Measurements from ENCODE around the gene GPR33.

GPR33 gene

DNA sequence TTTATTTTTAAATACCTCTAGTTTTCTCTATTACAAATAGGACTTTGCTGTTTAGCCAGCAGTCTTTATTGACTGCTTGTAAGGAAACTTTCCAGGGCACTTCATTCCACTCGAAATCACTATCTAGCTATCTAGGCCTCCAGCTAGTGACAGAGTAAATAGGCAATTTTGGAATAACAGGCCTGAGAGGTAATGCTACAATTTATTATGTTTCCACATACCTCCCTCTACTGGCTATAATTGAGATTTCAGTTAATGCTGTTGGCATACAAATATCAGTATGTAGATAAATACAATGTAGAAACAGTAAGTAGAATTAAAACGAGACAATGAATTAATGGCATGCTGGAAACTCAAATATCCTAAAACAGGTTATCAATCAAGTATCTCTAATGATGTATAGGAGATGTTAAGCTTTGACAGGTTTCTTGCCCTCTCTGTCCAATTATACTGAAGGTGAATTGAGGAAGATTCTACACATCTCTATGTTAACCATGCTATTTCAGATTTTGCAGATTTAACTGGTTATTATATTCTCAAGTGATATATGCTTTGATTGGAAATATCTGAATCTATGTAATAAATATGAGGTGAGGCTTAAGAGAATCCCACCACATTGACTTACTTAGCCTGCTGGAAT lies 37.7 kb downstream of the GPR33 start:
- no peaks in the 10 kb centered on the region for H3K9me3 ChIP-seq (ENCODE audit: insufficient read depth, low read depth, low read length)
- no peak overlapping the region for H3K9ac ChIP-seq (ENCODE audit: low read depth, low read length, poor library complexity, severe bottlenecking)
- no peaks in the 10 kb centered on the region for H3F3A ChIP-seq (ENCODE audit: low read depth)
- H3K4me1 ChIP-seq (ENCODE audit: insufficient read depth, low read length, poor library complexity, severe bottlenecking) = peaks cover 11% of the 10 kb centered on the region
- H3K27me3 ChIP-seq (ENCODE audit: insufficient read depth, low read length, poor library complexity, severe bottlenecking) = no peaks in the 10 kb centered on the region
- H3K79me2 ChIP-seq (ENCODE audit: insufficient read depth, low read length) = no peaks in the 10 kb centered on the region
- H2AFZ ChIP-seq (ENCODE audit: low read length) = no peak overlapping the region
- no peak overlapping the region for H3K4me3 ChIP-seq (ENCODE audit: low read length, poor library complexity, severe bottlenecking)
- H3K9me2 ChIP-seq (replicated peaks; ENCODE audit: low read depth, low read length) = no peaks in the 10 kb centered on the region
- no peak overlapping the region for H3K4me2 ChIP-seq (ENCODE audit: low read depth, low read length, poor library complexity, severe bottlenecking)
- TF ChIP-seq, protein P1, sequence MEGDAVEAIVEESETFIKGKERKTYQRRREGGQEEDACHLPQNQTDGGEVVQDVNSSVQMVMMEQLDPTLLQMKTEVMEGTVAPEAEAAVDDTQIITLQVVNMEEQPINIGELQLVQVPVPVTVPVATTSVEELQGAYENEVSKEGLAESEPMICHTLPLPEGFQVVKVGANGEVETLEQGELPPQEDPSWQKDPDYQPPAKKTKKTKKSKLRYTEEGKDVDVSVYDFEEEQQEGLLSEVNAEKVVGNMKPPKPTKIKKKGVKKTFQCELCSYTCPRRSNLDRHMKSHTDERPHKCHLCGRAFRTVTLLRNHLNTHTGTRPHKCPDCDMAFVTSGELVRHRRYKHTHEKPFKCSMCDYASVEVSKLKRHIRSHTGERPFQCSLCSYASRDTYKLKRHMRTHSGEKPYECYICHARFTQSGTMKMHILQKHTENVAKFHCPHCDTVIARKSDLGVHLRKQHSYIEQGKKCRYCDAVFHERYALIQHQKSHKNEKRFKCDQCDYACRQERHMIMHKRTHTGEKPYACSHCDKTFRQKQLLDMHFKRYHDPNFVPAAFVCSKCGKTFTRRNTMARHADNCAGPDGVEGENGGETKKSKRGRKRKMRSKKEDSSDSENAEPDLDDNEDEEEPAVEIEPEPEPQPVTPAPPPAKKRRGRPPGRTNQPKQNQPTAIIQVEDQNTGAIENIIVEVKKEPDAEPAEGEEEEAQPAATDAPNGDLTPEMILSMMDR (conservative IDR thresholded peaks at IDR 0.05; ENCODE audit: low read length) = peak; percentile 80
- TF ChIP-seq EZH2phosphoT487 (IDR thresholded peaks at IDR 0.05; ENCODE audit: borderline replicate concordance) = no peak
- no peaks in the 10 kb centered on the region for H4K20me1 ChIP-seq (ENCODE audit: insufficient read depth, low read length, poor library complexity, severe bottlenecking)
- H3K36me3 ChIP-seq (ENCODE audit: insufficient read depth, low read length) = no peaks in the 10 kb centered on the region

DNA sequence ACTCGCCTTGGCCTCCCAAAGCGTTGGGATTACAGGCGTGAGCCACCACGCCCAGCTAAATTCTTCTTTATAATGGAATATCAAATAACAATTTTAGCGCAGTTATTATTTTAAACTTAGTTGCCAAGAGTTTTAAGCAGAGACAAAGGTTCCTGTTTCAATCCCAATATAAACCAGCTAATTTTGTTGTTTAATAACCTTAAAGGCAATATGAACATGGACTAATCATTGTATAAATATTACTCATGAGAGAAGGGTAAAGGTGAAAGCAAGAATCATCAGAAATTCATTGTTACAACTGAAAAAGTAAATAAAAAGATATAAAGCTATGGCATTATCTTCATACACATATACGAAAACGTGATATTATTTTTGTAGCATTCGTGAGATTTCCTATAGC lies 38.7 kb downstream of the GPR33 start:
- H3K79me2 ChIP-seq (ENCODE audit: insufficient read depth, low read length) = no peaks in the 10 kb centered on the region
- H3K36me3 ChIP-seq (ENCODE audit: insufficient read depth, low read length) = no peaks in the 10 kb centered on the region
- H3K9me3 ChIP-seq (ENCODE audit: insufficient read depth, low read depth, low read length) = no peaks in the 10 kb centered on the region
- H3K4me2 ChIP-seq (ENCODE audit: low read depth, low read length, poor library complexity, severe bottlenecking) = no peak overlapping the region
- peaks cover 4% of the 10 kb centered on the region for H3K4me1 ChIP-seq (ENCODE audit: insufficient read depth, low read length, poor library complexity, severe bottlenecking)
- no peaks in the 10 kb centered on the region for H3K27me3 ChIP-seq (ENCODE audit: insufficient read depth, low read length, poor library complexity, severe bottlenecking)
- no peak overlapping the region for H3K4me3 ChIP-seq (ENCODE audit: low read length, poor library complexity, severe bottlenecking)
- H3F3A ChIP-seq (ENCODE audit: low read depth) = no peaks in the 10 kb centered on the region
- no peaks in the 10 kb centered on the region for H4K20me1 ChIP-seq (ENCODE audit: insufficient read depth, low read length, poor library complexity, severe bottlenecking)
- H2AFZ ChIP-seq (ENCODE audit: low read length) = no peak overlapping the region
- no peaks in the 10 kb centered on the region for H3K9me2 ChIP-seq (replicated peaks; ENCODE audit: low read depth, low read length)
- no peak overlapping the region for H3K9ac ChIP-seq (ENCODE audit: low read depth, low read length, poor library complexity, severe bottlenecking)
- no peak for TF ChIP-seq EZH2phosphoT487 (IDR thresholded peaks at IDR 0.05; ENCODE audit: borderline replicate concordance)
- TF ChIP-seq, protein P1 (conservative IDR thresholded peaks at IDR 0.05; ENCODE audit: low read length) = no peak

DNA sequence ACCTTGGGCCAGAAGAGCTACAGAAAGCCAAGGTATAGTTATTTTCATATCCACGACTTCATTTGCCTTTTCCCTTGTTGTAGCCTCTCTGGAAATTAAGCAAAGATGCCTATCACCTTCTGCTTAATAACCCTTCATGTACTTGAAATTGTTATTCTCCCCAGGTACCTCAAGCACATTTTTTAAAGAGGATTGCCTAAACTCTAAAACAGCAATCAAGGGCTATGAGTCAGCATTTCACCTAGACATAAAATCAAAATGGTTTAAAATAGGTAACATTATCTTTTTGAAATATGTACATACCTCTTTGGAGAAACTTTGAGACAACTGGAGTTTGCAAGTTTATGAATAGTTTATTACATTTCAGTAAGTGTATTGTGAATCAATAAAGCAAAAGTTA lies 42.1 kb downstream of the GPR33 start:
- Histone ChIP-seq H3K9me2 (replicated peaks; ENCODE audit: low read depth, low read length) (no peaks in the 10 kb centered on the region), H3K9me3 (ENCODE audit: insufficient read depth, low read depth, low read length) (no peaks in the 10 kb centered on the region), H3F3A (ENCODE audit: low read depth) (no peaks in the 10 kb centered on the region), H4K20me1 (ENCODE audit: insufficient read depth, low read length, poor library complexity, severe bottlenecking) (no peaks in the 10 kb centered on the region), H3K9ac (ENCODE audit: low read depth, low read length, poor library complexity, severe bottlenecking) (no peak overlapping the region), H3K4me1 (ENCODE audit: insufficient read depth, low read length, poor library complexity, severe bottlenecking) (no peaks in the 10 kb centered on the region), H3K79me2 (ENCODE audit: insufficient read depth, low read length) (no peaks in the 10 kb centered on the region), H3K27me3 (ENCODE audit: insufficient read depth, low read length, poor library complexity, severe bottlenecking) (no peaks in the 10 kb centered on the region), H3K36me3 (ENCODE audit: insufficient read depth, low read length) (no peaks in the 10 kb centered on the region), H2AFZ (ENCODE audit: low read length) (no peak overlapping the region), H3K4me2 (ENCODE audit: low read depth, low read length, poor library complexity, severe bottlenecking) (no peak overlapping the region), H3K4me3 (ENCODE audit: low read length, poor library complexity, severe bottlenecking) (no peak overlapping the region)
- no peak for TF ChIP-seq EZH2phosphoT487 (IDR thresholded peaks at IDR 0.05; ENCODE audit: borderline replicate concordance)

DNA sequence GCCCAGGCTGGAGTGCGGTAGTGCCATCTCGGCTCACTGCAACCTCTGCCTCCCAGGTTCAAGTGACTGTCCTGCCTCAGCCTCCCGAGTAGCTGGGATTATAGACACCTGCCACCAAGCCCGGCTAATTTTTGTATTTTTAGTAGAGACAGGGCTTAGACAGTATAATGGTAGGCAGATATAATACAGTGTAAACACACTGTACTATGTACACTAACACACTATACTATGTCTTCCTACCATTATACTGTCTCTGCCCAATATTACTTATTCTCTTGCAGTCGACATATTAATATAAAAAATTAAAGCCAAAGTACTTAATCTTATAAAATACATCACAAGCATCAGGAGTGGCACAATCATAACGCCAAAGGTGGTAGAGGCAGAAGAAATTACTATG lies 45.6 kb downstream of the GPR33 start:
- Histone ChIP-seq H2AFZ (ENCODE audit: low read length) (no peak overlapping the region), H3F3A (ENCODE audit: low read depth) (no peaks in the 10 kb centered on the region), H3K79me2 (ENCODE audit: insufficient read depth, low read length) (no peaks in the 10 kb centered on the region), H3K4me2 (ENCODE audit: low read depth, low read length, poor library complexity, severe bottlenecking) (no peak overlapping the region), H4K20me1 (ENCODE audit: insufficient read depth, low read length, poor library complexity, severe bottlenecking) (no peaks in the 10 kb centered on the region), H3K9me2 (replicated peaks; ENCODE audit: low read depth, low read length) (no peaks in the 10 kb centered on the region), H3K27me3 (ENCODE audit: insufficient read depth, low read length, poor library complexity, severe bottlenecking) (no peaks in the 10 kb centered on the region), H3K4me1 (ENCODE audit: insufficient read depth, low read length, poor library complexity, severe bottlenecking) (no peaks in the 10 kb centered on the region), H3K9me3 (ENCODE audit: insufficient read depth, low read depth, low read length) (no peaks in the 10 kb centered on the region), H3K9ac (ENCODE audit: low read depth, low read length, poor library complexity, severe bottlenecking) (no peak overlapping the region), H3K4me3 (ENCODE audit: low read length, poor library complexity, severe bottlenecking) (no peak overlapping the region), H3K36me3 (ENCODE audit: insufficient read depth, low read length) (no peaks in the 10 kb centered on the region)
- no peak for TF ChIP-seq EZH2phosphoT487 (IDR thresholded peaks at IDR 0.05; ENCODE audit: borderline replicate concordance)
- TF ChIP-seq, protein P1 (conservative IDR thresholded peaks at IDR 0.05; ENCODE audit: low read length) = no peak

All from Loucy (cell line).